ENCODE data around the gene HOXB3. TPM values are rescaled to one million over a fixed set of nuclear protein-coding genes. Genes with fewer than 3 reads are reported as not detected.

Gene HOXB3
- total RNA-seq, 1 donor from 2014 or later = not detected

- Histone ChIP-seq H4K20me1 (ENCODE audit: insufficient read depth, low read length) (peaks cover 35% of the 10 kb centered on the region), H2AFZ (ENCODE audit: low read depth, low read length) (no peak overlapping the region), H3K27ac (ENCODE audit: low read depth, low read length) (no peak overlapping the region), H3K4me3 (ENCODE audit: insufficient read depth, low read depth, low read length) (no peak overlapping the region), H3K4me1 (ENCODE audit: insufficient read depth, low read length) (no peaks in the 10 kb centered on the region), H3K4me2 (ENCODE audit: low read length) (no peak overlapping the region), H3K27me3 (ENCODE audit: insufficient read depth, low read length) (peaks cover 96% of the 10 kb centered on the region), H3K79me2 (ENCODE audit: insufficient read depth, low read length) (no peaks in the 10 kb centered on the region), H3K9me3 (ENCODE audit: insufficient read depth, low read depth, low read length) (peaks cover 3% of the 10 kb centered on the region), H3K36me3 (ENCODE audit: insufficient read depth, low read length) (no peaks in the 10 kb centered on the region), H3K9ac (ENCODE audit: low read length) (no peak overlapping the region)
- H3K27me3 Mint-ChIP-seq (ENCODE audit: low read depth, unreplicated experiment) = peaks cover 94% of the 10 kb centered on the region
- FAIRE-seq (no peak), DNase-seq (ENCODE audit: low read depth) (no peak)
- H3K9me3 Mint-ChIP-seq (ENCODE audit: unreplicated experiment) = peaks cover 48% of the 10 kb centered on the region
- no peaks in the 10 kb centered on the region for H3K36me3 Mint-ChIP-seq (ENCODE audit: low read depth, unreplicated experiment)
- TF ChIP-seq EZH2 (IDR thresholded peaks at IDR 0.05; ENCODE audit: insufficient read depth, low read length) (peak; percentile 30), CTCF (IDR thresholded peaks at IDR 0.05; ENCODE audit: insufficient read depth, low read depth, low read length) (no peak)
- H3K27ac Mint-ChIP-seq (ENCODE audit: unreplicated experiment) = no peak overlapping the region
- H3K4me3 Mint-ChIP-seq (ENCODE audit: unreplicated experiment) = no peak overlapping the region
- no peaks in the 10 kb centered on the region for H3K4me1 Mint-ChIP-seq (ENCODE audit: low read depth, unreplicated experiment)
Observed at GRCh38 chr17:48603959-48604769, 14.1 kb upstream of the HOXB3 start.

GRCh38 chr17:48601539-48602425 lies 11.7 kb upstream of the HOXB3 start:
- Mint-ChIP-seq H3K27me3 (ENCODE audit: low read depth, unreplicated experiment) (peaks cover 94% of the 10 kb centered on the region), H3K9me3 (ENCODE audit: unreplicated experiment) (peaks cover 50% of the 10 kb centered on the region), H3K4me1 (ENCODE audit: low read depth, unreplicated experiment) (no peaks in the 10 kb centered on the region), H3K36me3 (ENCODE audit: low read depth, unreplicated experiment) (no peaks in the 10 kb centered on the region), H3K4me3 (ENCODE audit: unreplicated experiment) (no peak overlapping the region), H3K27ac (ENCODE audit: unreplicated experiment) (no peak overlapping the region)
- peak overlapping the region; percentile 34 for H3K4me2 ChIP-seq (ENCODE audit: low read length)
- FAIRE-seq (no peak), DNase-seq (ENCODE audit: low read depth) (no peak)
- no peak overlapping the region for H3K9ac ChIP-seq (ENCODE audit: low read length)
- no peak overlapping the region for H2AFZ ChIP-seq (ENCODE audit: low read depth, low read length)
- peaks cover 36% of the 10 kb centered on the region for H4K20me1 ChIP-seq (ENCODE audit: insufficient read depth, low read length)
- H3K9me3 ChIP-seq (ENCODE audit: insufficient read depth, low read depth, low read length) = no peaks in the 10 kb centered on the region
- no peak overlapping the region for H3K4me3 ChIP-seq (ENCODE audit: insufficient read depth, low read depth, low read length)
- H3K4me1 ChIP-seq (ENCODE audit: insufficient read depth, low read length) = no peaks in the 10 kb centered on the region
- H3K79me2 ChIP-seq (ENCODE audit: insufficient read depth, low read length) = no peaks in the 10 kb centered on the region
- TF ChIP-seq CTCF (IDR thresholded peaks at IDR 0.05; ENCODE audit: insufficient read depth, low read depth, low read length) = no peak
- peak; percentile 81 for TF ChIP-seq EZH2 (IDR thresholded peaks at IDR 0.05; ENCODE audit: insufficient read depth, low read length)
- H3K36me3 ChIP-seq (ENCODE audit: insufficient read depth, low read length) = no peaks in the 10 kb centered on the region
- no peak overlapping the region for H3K27ac ChIP-seq (ENCODE audit: low read depth, low read length)
- peaks cover 98% of the 10 kb centered on the region for H3K27me3 ChIP-seq (ENCODE audit: insufficient read depth, low read length)

Data from astrocyte (in vitro differentiated cells and primary cell).